ENCODE measurements around the gene GALR1.
A peak's percentile ranks its signal among the peaks of the same experiment; 100 is the strongest.

The GALR1 gene

DNA sequence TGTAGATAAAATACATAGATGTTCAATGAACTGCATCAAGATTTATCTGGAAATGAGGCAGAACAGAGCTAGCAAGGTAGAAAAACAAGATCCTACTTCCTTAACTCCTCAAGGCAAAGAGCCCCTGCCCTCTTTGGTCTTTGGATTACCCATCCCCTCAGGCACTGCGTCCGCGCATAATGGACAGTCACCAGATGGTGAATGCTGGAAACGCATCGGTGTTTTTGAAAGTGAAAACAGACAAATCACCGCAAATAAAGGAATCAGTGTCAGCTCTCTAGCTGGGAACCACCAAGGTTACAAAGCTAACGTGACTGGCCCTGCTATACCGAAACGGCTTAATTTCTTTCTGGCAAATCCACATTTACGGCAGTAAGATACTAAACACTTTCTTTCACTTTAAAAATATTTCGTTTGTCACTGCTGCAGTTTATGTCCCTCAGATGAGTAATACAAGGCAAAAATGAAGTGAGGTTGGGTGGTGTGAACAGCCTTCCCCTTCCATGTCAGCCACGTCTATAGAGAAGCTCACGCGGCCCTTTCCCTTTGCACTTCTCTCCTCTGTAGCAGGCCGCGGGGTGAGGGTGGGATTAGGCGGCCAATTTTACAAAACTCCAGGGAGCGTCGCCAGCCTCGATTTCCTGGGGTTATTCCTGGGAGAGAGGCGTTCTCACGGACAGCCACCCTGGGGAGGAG is 627 bp upstream of the GALR1 start:
- H3K36me3 ChIP-seq (ENCODE audit: control insufficient read depth in 2 of 2, insufficient read depth in 1 of 2, low read length in 2 of 2) = no peaks in the 10 kb centered on the region
- no peak overlapping the region; the same call in 1 of the 2 replicates for H3K27ac ChIP-seq (ENCODE audit: extremely low read depth, low read depth, low read length)
- H3K9me3 ChIP-seq (ENCODE audit: control insufficient read depth, insufficient read depth, low read depth, low read length) = no peaks in the 10 kb centered on the region; the same call in 1 of the 2 replicates
- no peaks in the 10 kb centered on the region for H3K4me1 ChIP-seq (ENCODE audit: control insufficient read depth, insufficient read depth, low read length)
- peak overlapping the region; percentile 35 for H3K4me3 ChIP-seq (ENCODE audit: low read depth, low read length)
- ChIA-PET CTCF (interaction anchor here (0.6 to 1.5 kb wide), 3 partner anchors 11 to 681 kb away, joined by 3 to 4 read pairs (median 3); no protein-coding TSS in a partner anchor), POLR2A (no interaction called here)
- TF ChIP-seq SP3 (tag by site-specific recombination; IDR thresholded peaks at IDR 0.05) (peak; percentile 17), ZNF423 (tag by site-specific recombination; IDR thresholded peaks at IDR 0.05) (no peak), ZIC2 (tag by site-specific recombination; IDR thresholded peaks at IDR 0.05) (peak; percentile 5; the same call in 1 of the 2 replicates), GFI1B (tag by site-specific recombination; IDR thresholded peaks at IDR 0.05) (no peak), ZNF335 (tag by site-specific recombination; conservative IDR thresholded peaks at IDR 0.05) (peak; percentile 84), ZNF24 (tag by site-specific recombination; IDR thresholded peaks at IDR 0.05) (0 out of 2 replicates have a peak, but pooled peaks have one; percentile 23)
- TF ChIP-seq, protein P1, sequence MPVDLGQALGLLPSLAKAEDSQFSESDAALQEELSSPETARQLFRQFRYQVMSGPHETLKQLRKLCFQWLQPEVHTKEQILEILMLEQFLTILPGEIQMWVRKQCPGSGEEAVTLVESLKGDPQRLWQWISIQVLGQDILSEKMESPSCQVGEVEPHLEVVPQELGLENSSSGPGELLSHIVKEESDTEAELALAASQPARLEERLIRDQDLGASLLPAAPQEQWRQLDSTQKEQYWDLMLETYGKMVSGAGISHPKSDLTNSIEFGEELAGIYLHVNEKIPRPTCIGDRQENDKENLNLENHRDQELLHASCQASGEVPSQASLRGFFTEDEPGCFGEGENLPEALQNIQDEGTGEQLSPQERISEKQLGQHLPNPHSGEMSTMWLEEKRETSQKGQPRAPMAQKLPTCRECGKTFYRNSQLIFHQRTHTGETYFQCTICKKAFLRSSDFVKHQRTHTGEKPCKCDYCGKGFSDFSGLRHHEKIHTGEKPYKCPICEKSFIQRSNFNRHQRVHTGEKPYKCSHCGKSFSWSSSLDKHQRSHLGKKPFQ (tag by site-specific recombination; IDR thresholded peaks at IDR 0.05) = peak; percentile 55; the same call in 1 of the 2 replicates

DNA sequence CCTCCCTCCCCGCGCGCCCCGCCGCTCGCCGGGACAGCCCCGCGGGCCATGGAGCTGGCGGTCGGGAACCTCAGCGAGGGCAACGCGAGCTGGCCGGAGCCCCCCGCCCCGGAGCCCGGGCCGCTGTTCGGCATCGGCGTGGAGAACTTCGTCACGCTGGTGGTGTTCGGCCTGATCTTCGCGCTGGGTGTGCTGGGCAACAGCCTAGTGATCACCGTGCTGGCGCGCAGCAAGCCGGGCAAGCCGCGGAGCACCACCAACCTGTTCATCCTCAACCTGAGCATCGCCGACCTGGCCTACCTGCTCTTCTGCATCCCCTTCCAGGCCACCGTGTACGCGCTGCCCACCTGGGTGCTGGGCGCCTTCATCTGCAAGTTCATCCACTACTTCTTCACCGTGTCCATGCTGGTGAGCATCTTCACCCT is 865 bp downstream of the GALR1 start:
- CTCF ChIA-PET = interaction anchor here (0.7 kb wide), 1 partner anchor 10 kb away, joined by 3 read pairs; no protein-coding TSS in a partner anchor

More for the DNA sequence above, 865 bp downstream of the GALR1 start:
- Histone ChIP-seq H3K4me1 (ENCODE audit: control insufficient read depth, insufficient read depth, low read length) (no peaks in the 10 kb centered on the region), H3K9me3 (ENCODE audit: control insufficient read depth, insufficient read depth, low read depth, low read length) (no peaks in the 10 kb centered on the region; the same call in 1 of the 2 replicates), H3K36me3 (ENCODE audit: control insufficient read depth in 2 of 2, insufficient read depth in 1 of 2, low read length in 2 of 2) (no peaks in the 10 kb centered on the region), H3K4me3 (ENCODE audit: low read depth, low read length) (no peak overlapping the region), H3K27ac (ENCODE audit: extremely low read depth, low read depth, low read length) (no peak overlapping the region)
- TF ChIP-seq ZNF529 (tag by site-specific recombination; IDR thresholded peaks at IDR 0.05; ENCODE audit: insufficient replicate concordance) = no peak
- no peak for TF ChIP-seq ZIC2 (tag by site-specific recombination; IDR thresholded peaks at IDR 0.05)
- no peak for TF ChIP-seq SP2 (tag by site-specific recombination; IDR thresholded peaks at IDR 0.05)
- no peak for TF ChIP-seq ZNF404 (tag by site-specific recombination; IDR thresholded peaks at IDR 0.05)
- TF ChIP-seq, protein P2, sequence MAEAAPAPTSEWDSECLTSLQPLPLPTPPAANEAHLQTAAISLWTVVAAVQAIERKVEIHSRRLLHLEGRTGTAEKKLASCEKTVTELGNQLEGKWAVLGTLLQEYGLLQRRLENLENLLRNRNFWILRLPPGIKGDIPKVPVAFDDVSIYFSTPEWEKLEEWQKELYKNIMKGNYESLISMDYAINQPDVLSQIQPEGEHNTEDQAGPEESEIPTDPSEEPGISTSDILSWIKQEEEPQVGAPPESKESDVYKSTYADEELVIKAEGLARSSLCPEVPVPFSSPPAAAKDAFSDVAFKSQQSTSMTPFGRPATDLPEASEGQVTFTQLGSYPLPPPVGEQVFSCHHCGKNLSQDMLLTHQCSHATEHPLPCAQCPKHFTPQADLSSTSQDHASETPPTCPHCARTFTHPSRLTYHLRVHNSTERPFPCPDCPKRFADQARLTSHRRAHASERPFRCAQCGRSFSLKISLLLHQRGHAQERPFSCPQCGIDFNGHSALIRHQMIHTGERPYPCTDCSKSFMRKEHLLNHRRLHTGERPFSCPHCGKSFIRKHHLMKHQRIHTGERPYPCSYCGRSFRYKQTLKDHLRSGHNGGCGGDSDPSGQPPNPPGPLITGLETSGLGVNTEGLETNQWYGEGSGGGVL (tag by site-specific recombination; IDR thresholded peaks at IDR 0.05) = no peak
- TF ChIP-seq ZNF792 (tag by site-specific recombination; IDR thresholded peaks at IDR 0.05) = no peak
- TF ChIP-seq, protein P3, sequence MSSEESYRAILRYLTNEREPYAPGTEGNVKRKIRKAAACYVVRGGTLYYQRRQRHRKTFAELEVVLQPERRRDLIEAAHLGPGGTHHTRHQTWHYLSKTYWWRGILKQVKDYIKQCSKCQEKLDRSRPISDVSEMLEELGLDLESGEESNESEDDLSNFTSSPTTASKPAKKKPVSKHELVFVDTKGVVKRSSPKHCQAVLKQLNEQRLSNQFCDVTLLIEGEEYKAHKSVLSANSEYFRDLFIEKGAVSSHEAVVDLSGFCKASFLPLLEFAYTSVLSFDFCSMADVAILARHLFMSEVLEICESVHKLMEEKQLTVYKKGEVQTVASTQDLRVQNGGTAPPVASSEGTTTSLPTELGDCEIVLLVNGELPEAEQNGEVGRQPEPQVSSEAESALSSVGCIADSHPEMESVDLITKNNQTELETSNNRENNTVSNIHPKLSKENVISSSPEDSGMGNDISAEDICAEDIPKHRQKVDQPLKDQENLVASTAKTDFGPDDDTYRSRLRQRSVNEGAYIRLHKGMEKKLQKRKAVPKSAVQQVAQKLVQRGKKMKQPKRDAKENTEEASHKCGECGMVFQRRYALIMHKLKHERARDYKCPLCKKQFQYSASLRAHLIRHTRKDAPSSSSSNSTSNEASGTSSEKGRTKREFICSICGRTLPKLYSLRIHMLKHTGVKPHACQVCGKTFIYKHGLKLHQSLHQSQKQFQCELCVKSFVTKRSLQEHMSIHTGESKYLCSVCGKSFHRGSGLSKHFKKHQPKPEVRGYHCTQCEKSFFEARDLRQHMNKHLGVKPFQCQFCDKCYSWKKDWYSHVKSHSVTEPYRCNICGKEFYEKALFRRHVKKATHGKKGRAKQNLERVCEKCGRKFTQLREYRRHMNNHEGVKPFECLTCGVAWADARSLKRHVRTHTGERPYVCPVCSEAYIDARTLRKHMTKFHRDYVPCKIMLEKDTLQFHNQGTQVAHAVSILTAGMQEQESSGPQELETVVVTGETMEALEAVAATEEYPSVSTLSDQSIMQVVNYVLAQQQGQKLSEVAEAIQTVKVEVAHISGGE (tag by site-specific recombination; conservative IDR thresholded peaks at IDR 0.05; ENCODE audit: low read depth) = no peak
- POLR2A ChIA-PET = no interaction called here
